GM18505 (cell line): ENCODE data around the gene TMEM51.

Source experiments
- ATAC-seq: cut with Tn5 transposase; IDR thresholded peaks from one replicate; pipeline ENCODE4 v1.9.1; 2021; ENCODE audit not compliant: unreplicated experiment
- POLR2A ChIP-seq: IDR thresholded peaks from 4 replicates; pipeline ENCODE4 v1.6.1; 2011; ENCODE audit warnings: borderline replicate concordance; ENCODE audit not compliant: insufficient read depth, insufficient read length; ENCODE audit errors: extremely low read depth

TMEM51 gene

GRCh38 chr1:15245593-15246360 lies 92.2 kb downstream of the TMEM51 start:
- no peak for ATAC-seq
- no peak for TF ChIP-seq POLR2A

GRCh38 chr1:15246960-15247614 lies 93.5 kb downstream of the TMEM51 start, which contains the start of gene FHAD1:
Gene FHAD1, plus strand, starts transcription at chr1:15247223. Its CDS starts 4,562 bp downstream, at chr1:15251785.
- no peak for ATAC-seq
- TF ChIP-seq POLR2A: no peak

GRCh38 chr1:15248216-15248615 lies 94.7 kb downstream of the TMEM51 start:
- no peak for TF ChIP-seq POLR2A
- no peak for ATAC-seq

- ATAC-seq: no peak
- TF ChIP-seq POLR2A: no peak
These were observed 95.5 kb downstream of the TMEM51 start for GRCh38 chr1:15249081-15249480.

- no peak for TF ChIP-seq POLR2A
- no peak for ATAC-seq
These were observed 98.6 kb downstream of the TMEM51 start for GRCh38 chr1:15251857-15252835.

GRCh38 chr1:15254559-15254958 lies 101.0 kb downstream of the TMEM51 start:
- TF ChIP-seq POLR2A: no peak
- ATAC-seq: no peak

- no peak for ATAC-seq
- no peak for TF ChIP-seq POLR2A
These were observed 102.1 kb downstream of the TMEM51 start for GRCh38 chr1:15255582-15256149.

- TF ChIP-seq POLR2A: no peak
- ATAC-seq: no peak
These were observed 103.0 kb downstream of the TMEM51 start for GRCh38 chr1:15256584-15256983.

GRCh38 chr1:15257309-15257708 lies 103.8 kb downstream of the TMEM51 start:
- TF ChIP-seq POLR2A: no peak
- no peak for ATAC-seq

- ATAC-seq: no peak
- no peak for TF ChIP-seq POLR2A
These were observed 105.5 kb downstream of the TMEM51 start for GRCh38 chr1:15258833-15259621.

GRCh38 chr1:15259622-15260007 lies 106.1 kb downstream of the TMEM51 start:
- ATAC-seq: no peak
- no peak for TF ChIP-seq POLR2A

GRCh38 chr1:15260418-15261154 lies 107.0 kb downstream of the TMEM51 start:
- TF ChIP-seq POLR2A: no peak
- ATAC-seq: no peak
